CD4-positive, alpha-beta T cell treated with Interleukin-15 for 4 hours (primary cell): ENCODE data around the gene UBE2S.
"Not testable (repeated sequence)": the region's sequence is repeated elsewhere in the genome, so short reads cannot be mapped to it uniquely, and the experiment has no call there.

Experiments used
- DNase-seq: peaks from one replicate; pipeline ENCODE4 v3.0.0-alpha.2; 2020; ENCODE audit warnings: low spot score

UBE2S gene

GRCh38 chr19:55406091-55406825, 1.3 kb downstream of the UBE2S start:
- no peak for DNase-seq

GRCh38 chr19:55405638-55406037, 1.9 kb downstream of the UBE2S start:
- no peak for DNase-seq

GRCh38 chr19:55402509-55402908, 5.1 kb downstream of the UBE2S start:
- DNase-seq, result no peak

- DNase-seq, result not testable (repeated sequence)
Observed at GRCh38 chr19:55401390-55401789, 6.2 kb downstream of the UBE2S start.

GRCh38 chr19:55400281-55401087, 7.1 kb downstream of the UBE2S start:
- DNase-seq, result no peak

GRCh38 chr19:55398200-55398925, 9.2 kb downstream of the UBE2S start:
- DNase-seq, result no peak

GRCh38 chr19:55392820-55393761, 14.5 kb downstream of the UBE2S start:
- no peak for DNase-seq

GRCh38 chr19:55391702-55392615, 15.6 kb downstream of the UBE2S start:
- no peak for DNase-seq

GRCh38 chr19:55391191-55391670, 16.4 kb downstream of the UBE2S start:
- no peak for DNase-seq

- no peak for DNase-seq
Observed at GRCh38 chr19:55390461-55390880, 17.1 kb downstream of the UBE2S start.

GRCh38 chr19:55389386-55390317, 17.9 kb downstream of the UBE2S start:
- no peak for DNase-seq

- no peak for DNase-seq
Observed at GRCh38 chr19:55387736-55388497, 19.7 kb downstream of the UBE2S start.

- DNase-seq, result no peak
Observed at GRCh38 chr19:55386493-55386971, 21.1 kb downstream of the UBE2S start.

- DNase-seq, result peak; percentile 99
Observed at GRCh38 chr19:55385724-55386492, 21.7 kb downstream of the UBE2S start, which contains the start of gene RPL28. RPL28 (plus strand) TSS chr19:55385932; CDS start chr19:55386358, 426 bp downstream.

GRCh38 chr19:55384920-55385723, 22.5 kb downstream of the UBE2S start:
- DNase-seq, result peak; percentile 98

GRCh38 chr19:55384131-55384919, 23.3 kb downstream of the UBE2S start, which contains the start of gene TMEM238:
TMEM238 (minus strand) TSS chr19:55384292; CDS start chr19:55384259, 33 bp downstream.
- DNase-seq, result no peak
